Medulla oblongata (tissue), 1 donor: ENCODE measurements around the gene PGAM1.
A peak's percentile ranks its signal among the peaks of the same experiment; 100 is the strongest.
"Not testable (repeated sequence)": the region's sequence is repeated elsewhere in the genome, so short reads cannot be mapped to it uniquely, and the experiment has no call there.

Source experiments
- DNase-seq: peaks from one replicate; pipeline ENCODE4 v3.0.0-alpha.2; 2015; ENCODE audit errors: extremely low spot score

The PGAM1 gene

GRCh38 chr10:97425964-97426775, at the start of gene PGAM1:
PGAM1 (plus strand) TSS chr10:97426191; CDS start chr10:97426308, 117 bp downstream.
- peak; percentile 98 for DNase-seq

DNA sequence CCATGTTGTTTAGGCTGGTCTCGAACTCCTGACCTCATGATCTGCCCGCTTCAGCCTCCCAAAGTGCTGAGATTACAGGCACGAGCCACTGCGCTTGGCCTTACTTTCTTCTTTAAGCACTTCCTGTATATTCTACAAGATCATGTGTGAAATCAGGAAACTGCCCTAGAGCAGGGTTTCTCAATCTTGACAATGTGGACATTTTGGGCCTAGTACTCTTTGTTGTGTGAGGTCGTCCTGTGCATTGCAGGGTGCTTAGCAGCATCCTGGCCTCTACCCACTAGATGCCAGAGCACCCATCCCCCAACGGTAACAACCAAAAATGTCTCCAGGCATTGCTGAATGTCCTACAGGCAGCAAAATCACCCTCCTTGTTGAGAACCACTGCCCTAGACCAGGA, 49.6 kb upstream of the PGAM1 start:
- no peak for DNase-seq

DNA sequence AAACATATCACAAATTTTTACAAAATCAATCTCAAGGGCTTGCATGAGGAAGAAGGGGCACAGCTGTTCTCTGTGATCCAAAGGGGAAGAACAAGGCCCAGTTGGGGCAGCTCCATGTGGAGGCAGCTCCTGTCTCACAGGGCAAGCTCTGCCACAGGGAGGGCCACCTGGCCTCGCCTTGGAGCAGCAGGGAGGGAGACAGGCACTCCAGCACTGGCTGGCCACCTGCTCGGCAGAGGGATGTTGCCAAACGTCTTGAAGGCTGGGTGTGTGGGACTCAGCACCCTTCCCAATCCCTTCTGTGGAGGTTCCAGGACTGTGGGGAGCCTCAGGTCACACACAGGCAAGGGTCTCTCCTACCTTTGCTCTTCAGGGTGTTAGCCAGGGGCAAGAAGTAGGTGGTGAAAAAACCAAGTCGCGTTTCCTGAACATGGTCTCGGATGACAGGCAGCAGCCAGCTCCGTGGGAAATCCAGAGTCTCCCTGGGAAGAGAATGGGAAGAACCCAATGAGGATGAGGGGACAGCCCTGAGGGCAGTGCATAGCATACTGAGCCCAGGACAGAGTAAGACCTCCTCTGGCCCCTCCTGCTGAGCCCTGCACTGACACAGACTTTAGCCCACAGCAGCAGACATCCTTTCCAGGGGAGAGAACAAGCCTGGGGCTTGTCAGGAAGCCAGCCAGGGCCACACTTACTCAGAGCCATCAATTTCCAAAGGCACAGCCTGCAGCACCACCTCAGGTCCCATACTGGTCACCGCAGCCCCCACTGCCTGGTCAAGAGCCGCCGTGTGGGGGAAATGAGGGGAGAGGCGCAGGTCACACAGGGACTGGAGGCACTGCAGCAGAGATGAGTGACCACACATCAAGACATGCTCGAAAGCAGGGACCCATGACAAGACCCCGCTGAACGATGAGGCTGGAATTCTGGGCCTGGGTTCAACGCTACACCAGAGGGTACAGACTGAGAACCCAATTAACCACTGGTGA, 46.8 kb upstream of the PGAM1 start:
- DNase-seq, result no peak

DNA sequence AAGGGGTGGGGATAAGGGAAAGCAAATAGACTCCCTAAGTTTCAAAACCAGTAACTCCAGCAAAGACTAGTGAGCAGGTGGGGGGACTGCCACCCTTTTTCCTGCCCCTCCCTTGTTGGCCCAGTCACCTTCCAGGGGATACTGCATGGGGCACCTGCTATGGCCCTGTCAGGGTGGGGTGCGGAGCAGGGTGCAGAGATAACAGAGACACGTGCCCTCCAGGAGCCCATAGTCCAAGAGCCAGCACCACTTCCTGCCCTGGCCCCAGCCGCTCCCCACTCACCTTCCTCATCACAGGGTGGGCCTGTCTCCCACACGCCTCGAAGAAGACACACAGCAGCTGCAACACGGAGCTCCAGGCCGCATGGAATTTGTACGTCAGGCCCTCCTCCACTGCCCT, 45.5 kb upstream of the PGAM1 start:
- DNase-seq, result no peak

- DNase-seq, result no peak
Measured at GRCh38 chr10:97381626-97382025, 44.4 kb upstream of the PGAM1 start.

DNA sequence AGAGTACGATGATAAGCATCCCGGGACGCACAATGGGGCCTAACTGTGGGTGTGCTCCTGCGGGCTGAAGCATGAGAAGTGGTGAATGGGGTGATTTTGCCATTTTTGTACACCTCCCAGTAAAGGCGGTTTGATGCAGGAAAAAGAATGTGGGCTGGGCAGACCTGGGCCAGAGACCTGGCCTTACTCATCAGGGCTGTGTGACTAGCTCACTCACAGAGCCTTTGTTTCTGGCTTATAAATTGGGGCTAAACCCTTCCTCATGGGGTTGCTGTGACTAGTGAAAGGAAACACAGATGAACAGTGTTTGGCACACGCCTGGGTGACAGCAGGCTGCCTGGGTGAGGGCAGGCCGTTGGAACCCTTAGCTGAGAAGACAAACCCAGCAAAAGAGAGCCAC, 42.8 kb upstream of the PGAM1 start:
- no peak for DNase-seq

- no peak for DNase-seq
Measured at GRCh38 chr10:97384156-97384555, 41.8 kb upstream of the PGAM1 start.

- no peak for DNase-seq
Measured at GRCh38 chr10:97384641-97385040, 41.4 kb upstream of the PGAM1 start.

GRCh38 chr10:97385565-97385964, 40.4 kb upstream of the PGAM1 start:
- no peak for DNase-seq

GRCh38 chr10:97388152-97388551, 37.8 kb upstream of the PGAM1 start:
- no peak for DNase-seq

GRCh38 chr10:97390091-97390490, 35.9 kb upstream of the PGAM1 start:
- no peak for DNase-seq

GRCh38 chr10:97393034-97393573, 32.9 kb upstream of the PGAM1 start:
- DNase-seq, result no peak

DNA sequence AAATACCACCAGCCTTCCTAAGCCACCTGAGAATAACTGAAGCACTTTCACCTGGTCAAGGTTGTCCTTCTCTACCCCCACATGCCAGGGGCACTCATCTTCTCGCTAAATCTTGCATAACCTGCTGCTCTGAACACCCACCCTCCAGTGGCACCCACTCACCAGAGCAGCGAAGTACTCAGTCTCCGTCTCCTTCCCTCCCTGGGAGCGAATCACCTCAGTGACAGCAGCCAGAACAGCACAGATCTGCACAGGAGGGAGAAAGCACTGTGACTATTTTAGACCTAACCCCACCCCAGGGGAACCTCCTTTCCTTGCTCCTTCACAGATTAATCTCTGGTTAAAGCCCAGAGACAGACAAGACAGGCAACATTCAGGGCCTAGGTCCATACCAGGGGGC, 29.9 kb upstream of the PGAM1 start:
- no peak for DNase-seq

- DNase-seq, result no peak
Measured at GRCh38 chr10:97399843-97400545, 26.0 kb upstream of the PGAM1 start.

- DNase-seq, result peak; percentile 99
Measured at GRCh38 chr10:97400665-97401454, 25.1 kb upstream of the PGAM1 start, which contains the start of gene RRP12. RRP12 (minus strand) TSS chr10:97401340; CDS start chr10:97401231, 109 bp downstream.

DNA sequence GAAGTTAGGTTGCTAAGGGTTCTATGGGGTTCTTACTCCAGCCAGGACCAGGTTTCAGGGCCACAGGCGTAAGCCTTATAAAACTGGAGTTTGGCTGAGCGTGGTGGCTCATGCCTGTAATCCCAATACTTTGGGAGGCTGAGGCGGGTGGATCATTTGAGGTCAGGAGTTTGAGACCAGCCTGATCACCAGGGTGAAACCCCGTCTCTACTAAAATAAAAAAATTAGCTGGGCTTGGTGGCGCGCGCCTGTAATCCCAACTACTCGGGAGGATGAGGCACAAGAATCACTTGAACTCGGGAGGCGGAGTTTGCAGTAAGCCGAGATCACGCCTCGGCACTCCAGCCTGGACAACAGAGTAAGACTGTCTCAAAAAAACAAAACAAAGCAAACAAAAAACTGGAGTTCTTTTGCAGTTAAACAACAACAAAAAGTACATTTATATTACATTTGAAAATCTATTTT, 24.5 kb upstream of the PGAM1 start:
- no peak for DNase-seq

- no peak for DNase-seq
Measured at GRCh38 chr10:97404044-97404443, 21.9 kb upstream of the PGAM1 start.

GRCh38 chr10:97406064-97406463, 19.9 kb upstream of the PGAM1 start:
- DNase-seq, result peak; percentile 73

DNA sequence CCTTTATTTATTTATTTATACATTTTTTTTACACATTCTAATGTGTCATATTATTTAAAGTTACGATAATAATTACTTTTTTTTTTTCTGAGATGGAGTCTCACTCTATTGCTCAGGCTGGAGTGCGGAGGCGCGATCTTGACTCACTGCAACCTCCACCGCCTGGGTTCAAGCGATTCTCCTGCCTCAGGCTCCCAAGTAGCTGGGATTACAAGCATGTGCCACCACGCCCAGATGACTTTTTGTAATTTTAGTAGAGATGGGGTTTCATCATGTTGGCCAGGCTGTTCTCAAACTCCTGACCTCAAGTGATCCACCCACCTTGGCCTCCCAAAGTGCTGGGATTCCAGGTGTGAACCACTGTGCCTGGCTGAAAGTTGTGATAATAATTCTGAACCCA, 19.5 kb upstream of the PGAM1 start:
- not testable (repeated sequence) for DNase-seq

DNA sequence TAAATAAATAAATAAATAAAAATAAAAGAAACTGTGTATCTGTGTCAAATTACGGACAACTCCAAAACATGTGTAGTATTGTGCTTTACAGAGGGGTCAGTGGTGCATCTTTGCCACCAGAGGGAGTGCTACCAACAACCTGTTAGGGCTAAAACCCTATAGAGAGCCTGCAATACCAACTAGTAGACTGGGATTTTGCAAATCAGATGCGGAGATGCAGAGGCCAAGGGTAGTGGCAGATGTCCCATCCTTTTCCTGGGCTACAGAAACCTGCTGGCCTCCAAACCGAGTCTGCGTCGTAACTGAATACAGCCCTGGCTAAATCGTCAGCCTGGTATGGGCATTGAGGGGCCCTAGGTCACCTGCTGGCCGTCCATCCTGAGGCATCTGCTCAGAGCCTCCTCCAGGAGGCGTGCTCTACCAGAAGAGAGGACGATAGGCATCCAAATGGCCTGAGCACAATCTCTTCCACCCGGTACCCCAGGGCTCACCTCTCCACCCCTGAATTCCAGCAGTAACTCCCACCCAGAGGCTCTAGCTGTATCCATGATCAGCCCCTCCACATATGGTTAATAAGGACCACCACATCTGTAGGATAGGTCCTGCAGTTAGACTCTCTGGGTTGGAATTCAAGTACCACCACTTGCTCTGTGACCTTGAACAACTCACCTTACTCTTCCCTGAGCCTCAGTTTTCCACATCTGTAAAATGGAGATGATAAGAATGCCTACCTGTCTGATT, 18.6 kb upstream of the PGAM1 start:
- DNase-seq, result peak; percentile 81
